Right lobe of liver (tissue), 6 donors: ENCODE results near the gene NXPH2. TPM values are rescaled to one million over a fixed set of nuclear protein-coding genes. Genes with fewer than 3 reads are reported as not detected.

ENCODE experiments used
- ATAC-seq, 4 donors: fragments of 200-7000 bp; cut with Tn5 transposase; one replicate each; pipeline ENCODE4 v1.9.1; 2020; ENCODE audit warnings: mild to moderate bottlenecking in 4 of 4, moderate library complexity in 4 of 4
- DNase-seq, 3 donors: peaks; one replicate each; pipeline ENCODE4 v3.0.0-alpha.2; 2020
- H3K27ac ChIP-seq, 3 donors: fragments of 200-600 bp; one replicate each; pipeline ENCODE4 v1.8.0; 2022
- H3K27me3 ChIP-seq, 2 donors: fragments of 200-600 bp; one replicate each; pipeline ENCODE4 v1.8.0; 2022
- H3K36me3 ChIP-seq, 4 donors: fragments of 200-600 bp; sonication (generic) in 1 of 4; one replicate each; pipeline versions ENCODE4 v1.5.1 to v1.8.0; 2017 to 2022; ENCODE audit warnings: control low read depth in 1 of 4
- H3K4me1 ChIP-seq, 4 donors: fragments of 200-600 bp; sonication (generic) in 1 of 4; one replicate each; pipeline versions ENCODE4 v1.5.1 to v1.8.0; 2017 to 2022; ENCODE audit warnings: control low read depth in 1 of 4
- H3K4me3 ChIP-seq, 3 donors: fragments of 200-600 bp; one replicate each; pipeline ENCODE4 v1.8.0; 2022
- H3K9me3 ChIP-seq, 4 donors: fragments of 200-600 bp; sonication (generic) in 1 of 4; one replicate each; pipeline versions ENCODE4 v1.5.1 to v1.8.0; 2017 to 2022; ENCODE audit warnings: control low read depth in 1 of 4
- POLR2A ChIP-seq: fragments of 450-650 bp; IDR thresholded peaks from one replicate; pipeline ENCODE4 v1.6.1; 2017; ENCODE audit warnings: antibody characterized with exemption, mild to moderate bottlenecking
- WGBS: methylation state at CpG from one replicate; pipeline ENCODE4 v1.1.6; 2018; ENCODE audit warnings: low coverage, low lambda C conversion rate; ENCODE audit not compliant: insufficient coverage; ENCODE audit errors: missing lambda C conversion rate; 5-methylcytosine and 5-hydroxymethylcytosine counted together
- intact Hi-C, 2 donors: fragments of 100-400 bp; cut with DNase I; formaldehyde crosslinking; loops; one replicate each; pipeline versions ENCODE4 v1.11.2 to v1.14.1; 2022
- total RNA-seq, 6 experiments: library from RNA; depleted of rRNA in 2 of 6; stranded (reverse); fragments of >200 nt in 2 of 6; fragmentation: NEBNext Ultra II Directional in 3 of 6; extraction: Animal tissue kit (Norgen Biotek cat#: 25700) in 3 of 6; gene quantifications; one replicate each; pipeline versions ENCODE4 v1.1.0 to v1.2.4, GENCODE V29; 2016 to 2023
- TF ChIP-seq, protein P1 (sequence below), 4 donors: fragments of 200-600 bp in 3 of 4; fragments of 450-650 bp in 1 of 4; IDR thresholded peaks; one replicate each; pipeline versions ENCODE4 v1.5.1 to v1.8.0; 2016 to 2022; ENCODE audit warnings: antibody characterized with exemption in 4 of 4, mild to moderate bottlenecking in 2 of 4
- donor health status: DM: no; HTN: yes; CAD: no.
- donor health status: DM: no; HTN: no; CAD: no.
- donor health status: DM: no; HTN: no; CAD: no.
- donor health status: DM: no; HTN: yes; CAD: no.
- donor health status: DM: no; HTN: yes; CAD: no.

Gene NXPH2
- total RNA-seq, 6 experiments from 2014 or later, result not detected

DNA sequence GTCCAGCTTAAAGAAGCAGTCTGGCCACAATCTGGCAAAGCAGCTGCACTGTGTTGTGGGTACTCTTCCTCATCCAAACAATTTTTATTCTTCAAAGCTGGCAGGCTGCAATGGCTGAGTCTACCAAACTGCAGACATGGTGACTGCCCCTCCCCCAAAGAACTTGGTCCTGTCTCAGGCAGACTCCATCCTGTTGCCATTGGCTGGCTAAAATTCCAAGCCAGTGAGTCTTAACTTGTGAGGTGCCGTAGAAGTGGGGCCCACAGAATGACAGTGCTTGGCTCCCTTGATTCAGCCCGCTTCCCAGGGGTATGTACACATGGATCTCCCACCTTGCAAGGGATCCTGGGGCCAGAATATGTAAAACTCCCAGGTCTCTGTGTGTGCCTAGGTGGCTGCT, 14.5 kb upstream of the NXPH2 start:
- Histone ChIP-seq H3K4me1 (no peaks in the 10 kb centered on the region), H3K36me3 (no peaks in the 10 kb centered on the region), H3K4me3 (no peak overlapping the region), H3K9me3 (no peaks in the 10 kb centered on the region), H3K27me3 (no peaks in the 10 kb centered on the region), H3K27ac (no peak overlapping the region)
- ATAC-seq (no peak), DNase-seq (no peak)
- intact Hi-C loops, result no loop called here
- TF ChIP-seq, protein P1, sequence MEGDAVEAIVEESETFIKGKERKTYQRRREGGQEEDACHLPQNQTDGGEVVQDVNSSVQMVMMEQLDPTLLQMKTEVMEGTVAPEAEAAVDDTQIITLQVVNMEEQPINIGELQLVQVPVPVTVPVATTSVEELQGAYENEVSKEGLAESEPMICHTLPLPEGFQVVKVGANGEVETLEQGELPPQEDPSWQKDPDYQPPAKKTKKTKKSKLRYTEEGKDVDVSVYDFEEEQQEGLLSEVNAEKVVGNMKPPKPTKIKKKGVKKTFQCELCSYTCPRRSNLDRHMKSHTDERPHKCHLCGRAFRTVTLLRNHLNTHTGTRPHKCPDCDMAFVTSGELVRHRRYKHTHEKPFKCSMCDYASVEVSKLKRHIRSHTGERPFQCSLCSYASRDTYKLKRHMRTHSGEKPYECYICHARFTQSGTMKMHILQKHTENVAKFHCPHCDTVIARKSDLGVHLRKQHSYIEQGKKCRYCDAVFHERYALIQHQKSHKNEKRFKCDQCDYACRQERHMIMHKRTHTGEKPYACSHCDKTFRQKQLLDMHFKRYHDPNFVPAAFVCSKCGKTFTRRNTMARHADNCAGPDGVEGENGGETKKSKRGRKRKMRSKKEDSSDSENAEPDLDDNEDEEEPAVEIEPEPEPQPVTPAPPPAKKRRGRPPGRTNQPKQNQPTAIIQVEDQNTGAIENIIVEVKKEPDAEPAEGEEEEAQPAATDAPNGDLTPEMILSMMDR (IDR thresholded peaks at IDR 0.05), result no peak
- TF ChIP-seq POLR2A, result no peak
- no CpG with 5 or more reads among the region's 2 CpGs for WGBS

DNA sequence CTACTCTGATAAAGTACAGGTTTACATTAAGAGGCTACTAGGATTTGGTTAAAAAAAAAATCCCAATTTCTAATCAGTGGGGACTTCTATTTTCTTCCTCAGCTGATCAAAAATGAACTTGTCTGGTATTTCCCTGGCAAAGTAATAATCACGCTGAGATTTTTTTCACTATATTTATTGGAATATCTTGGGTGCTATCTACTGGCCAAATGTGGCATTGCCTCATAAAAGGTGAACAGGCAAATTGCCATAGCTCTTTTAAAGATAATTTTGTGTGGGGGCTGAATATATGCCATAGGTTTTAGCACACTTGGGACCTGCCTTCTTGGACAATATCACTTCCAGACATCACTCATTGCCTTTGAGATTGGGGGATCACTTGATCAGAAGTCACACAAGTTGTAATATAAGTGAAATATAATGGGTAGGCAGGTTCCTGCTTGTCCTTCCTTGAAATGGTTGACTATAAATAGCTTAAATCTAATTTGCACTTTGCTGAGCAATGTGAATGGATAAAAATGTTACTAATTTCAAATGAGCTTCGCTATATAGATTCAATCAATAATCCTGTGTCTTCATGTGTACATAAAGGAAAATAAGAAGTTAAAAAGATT, 7.0 kb upstream of the NXPH2 start:
- no peak overlapping the region for H3K4me3 ChIP-seq
- intact Hi-C loops, result no loop called here
- WGBS, result 12% methylated on average over 2 of the region's 2 CpGs
- DNase-seq, result no peak
- peaks cover 0 to 5% (median 0%) of the 10 kb centered on the region in 4 donors for H3K4me1 ChIP-seq
- H3K27ac ChIP-seq, result no peak overlapping the region
- ATAC-seq, result peak; percentile 73 to 89 (median 82)
- H3K36me3 ChIP-seq, result no peaks in the 10 kb centered on the region
- TF ChIP-seq POLR2A, result no peak
- TF ChIP-seq, protein P1 (IDR thresholded peaks at IDR 0.05), result peak; percentile 69 to 86 (median 74)
- H3K9me3 ChIP-seq, result no peaks in the 10 kb centered on the region
- no peaks in the 10 kb centered on the region for H3K27me3 ChIP-seq

DNA sequence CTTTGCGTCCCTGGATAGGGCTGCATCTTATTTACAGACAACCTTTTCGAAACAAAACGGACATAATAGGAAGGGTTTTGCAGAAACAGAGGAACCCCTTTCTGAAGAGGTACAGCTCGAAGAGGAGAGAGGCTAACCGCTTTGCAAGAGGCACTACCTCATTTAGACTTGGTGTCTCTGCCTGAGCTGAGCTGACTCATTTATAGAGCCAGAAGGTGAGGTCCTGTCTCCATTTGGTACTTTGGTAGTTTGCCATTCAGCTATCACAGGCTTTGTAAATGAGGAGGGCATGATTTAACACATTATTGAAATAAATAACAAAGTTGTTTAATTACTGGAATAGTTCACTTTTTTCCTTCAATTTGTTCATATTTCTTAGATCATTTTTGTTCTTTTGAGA, 2.2 kb upstream of the NXPH2 start:
- 76% methylated on average over 5 of the region's 5 CpGs for WGBS
- TF ChIP-seq, protein P1 (IDR thresholded peaks at IDR 0.05), result no peak
- intact Hi-C loops, result no loop called here
- no peak overlapping the region for H3K27ac ChIP-seq
- no peaks in the 10 kb centered on the region for H3K9me3 ChIP-seq
- H3K4me3 ChIP-seq, result no peak overlapping the region
- no peaks in the 10 kb centered on the region for H3K36me3 ChIP-seq
- H3K4me1 ChIP-seq, result peaks cover 0 to 22% (median 0%) of the 10 kb centered on the region in 4 donors
- DNase-seq, result no peak
- peaks cover 0 to 6% of the 10 kb centered on the region in 2 donors for H3K27me3 ChIP-seq
- ATAC-seq, result no peak

DNA sequence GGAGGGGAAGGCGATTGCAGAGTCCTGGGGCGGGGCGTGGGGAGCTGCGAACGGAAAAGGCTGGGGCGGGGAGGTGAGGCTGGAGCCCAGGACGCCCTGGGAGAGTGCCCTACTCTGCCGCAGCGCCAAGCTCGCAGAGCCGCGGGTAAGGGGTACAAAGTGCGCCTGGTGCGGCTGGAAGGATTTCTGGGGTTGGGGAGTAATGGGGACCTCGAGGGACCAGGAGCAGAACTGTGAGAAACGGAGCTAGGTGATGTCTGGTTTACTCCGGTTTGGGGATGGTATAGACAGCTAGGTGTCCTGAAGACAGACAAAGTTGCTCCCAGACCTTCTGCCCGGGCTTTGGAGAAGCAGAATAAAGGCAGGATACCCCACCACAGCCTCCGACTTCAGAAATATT, 718 bp upstream of the NXPH2 start:
- intact Hi-C loops, result no loop called here
- H3K4me3 ChIP-seq, result no peak overlapping the region
- peak in 1 of 4 donors; percentile 17 for ATAC-seq
- H3K4me1 ChIP-seq, result peaks cover 0 to 17% (median 0%) of the 10 kb centered on the region in 4 donors
- H3K27me3 ChIP-seq, result peaks cover 0 to 13% of the 10 kb centered on the region in 2 donors
- no peaks in the 10 kb centered on the region for H3K9me3 ChIP-seq
- 10% methylated on average over 18 of the region's 19 CpGs for WGBS
- H3K36me3 ChIP-seq, result no peaks in the 10 kb centered on the region
- no peak overlapping the region for H3K27ac ChIP-seq
- TF ChIP-seq POLR2A, result no peak
- TF ChIP-seq, protein P1 (IDR thresholded peaks at IDR 0.05), result no peak
- no peak for DNase-seq
